MM.1S (cell line): ENCODE results near the gene VWA1.

Experiments
- EZH2 ChIP-seq: fragments of 300-600 bp; sonication (generic); optimal IDR thresholded peaks from 2 replicates; pipeline ENCODE3; 2017; ENCODE audit warnings: low read depth, mild to moderate bottlenecking, antibody characterized with exemption, low read length, mixed read lengths
- EZH2phosphoT487 ChIP-seq: fragments of 300-600 bp; sonication (generic); IDR thresholded peaks from 2 replicates; pipeline ENCODE4 v1.6.1; 2018; ENCODE audit warnings: antibody characterized with exemption, low read length
- TF ChIP-seq, protein P1 (sequence below): fragments of 300-600 bp; sonication (generic); IDR thresholded peaks from 2 replicates; pipeline ENCODE4 v1.5.1; 2016; ENCODE audit warnings: antibody characterized with exemption, low read length, mixed read lengths

DNA sequence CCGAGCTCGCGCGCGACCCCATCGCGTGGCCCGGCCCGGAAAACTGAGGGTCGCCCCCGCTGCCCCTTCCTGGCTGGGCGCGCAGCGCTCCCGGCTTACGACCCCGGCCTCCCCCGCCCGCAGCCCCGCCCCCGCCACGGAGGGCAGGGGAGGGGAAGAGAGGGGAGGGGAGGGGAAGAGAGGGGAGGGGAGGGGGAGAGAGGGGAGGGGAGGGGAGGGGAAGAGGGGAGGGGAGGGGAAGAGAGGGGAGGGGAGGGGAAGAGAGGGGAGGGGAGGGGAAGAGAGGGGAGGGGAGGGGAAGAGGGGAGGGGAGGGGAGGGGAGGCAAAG, 7.7 kb upstream of the VWA1 start:
- TF ChIP-seq, protein P1, sequence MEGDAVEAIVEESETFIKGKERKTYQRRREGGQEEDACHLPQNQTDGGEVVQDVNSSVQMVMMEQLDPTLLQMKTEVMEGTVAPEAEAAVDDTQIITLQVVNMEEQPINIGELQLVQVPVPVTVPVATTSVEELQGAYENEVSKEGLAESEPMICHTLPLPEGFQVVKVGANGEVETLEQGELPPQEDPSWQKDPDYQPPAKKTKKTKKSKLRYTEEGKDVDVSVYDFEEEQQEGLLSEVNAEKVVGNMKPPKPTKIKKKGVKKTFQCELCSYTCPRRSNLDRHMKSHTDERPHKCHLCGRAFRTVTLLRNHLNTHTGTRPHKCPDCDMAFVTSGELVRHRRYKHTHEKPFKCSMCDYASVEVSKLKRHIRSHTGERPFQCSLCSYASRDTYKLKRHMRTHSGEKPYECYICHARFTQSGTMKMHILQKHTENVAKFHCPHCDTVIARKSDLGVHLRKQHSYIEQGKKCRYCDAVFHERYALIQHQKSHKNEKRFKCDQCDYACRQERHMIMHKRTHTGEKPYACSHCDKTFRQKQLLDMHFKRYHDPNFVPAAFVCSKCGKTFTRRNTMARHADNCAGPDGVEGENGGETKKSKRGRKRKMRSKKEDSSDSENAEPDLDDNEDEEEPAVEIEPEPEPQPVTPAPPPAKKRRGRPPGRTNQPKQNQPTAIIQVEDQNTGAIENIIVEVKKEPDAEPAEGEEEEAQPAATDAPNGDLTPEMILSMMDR: no peak
- TF ChIP-seq EZH2: no peak
- TF ChIP-seq EZH2phosphoT487: no peak
